K562 (cell line): ENCODE data around the gene TRABD2B. TPM values are rescaled to one million over a fixed set of nuclear protein-coding genes. Genes with fewer than 3 reads are reported as not detected.

ENCODE experiments used
- ARID3B ChIP-seq: fragments of 250-450 bp; sonication (Bioruptor Pico); IDR thresholded peaks from 2 replicates; pipeline ENCODE4 v1.4.0; 2020; ENCODE audit warnings: borderline replicate concordance
- CHCHD3 ChIP-seq: fragments of 250-450 bp; sonication (Bioruptor Pico); IDR thresholded peaks from 2 replicates; pipeline ENCODE4 v2.1.2; 2022; ENCODE audit warnings: mild to moderate bottlenecking
- GTF2E2 ChIP-seq: fragments of 200-800 bp; sonication (Bioruptor generic); IDR thresholded peaks from 2 replicates; pipeline ENCODE4 v1.6.1; 2016; ENCODE audit warnings: missing genetic modification characterization, missing compliant biosample characterization
- HMG20A ChIP-seq: fragments of 450-650 bp; formaldehyde crosslinking; conservative IDR thresholded peaks from 2 replicates; pipeline ENCODE4 v1.4.0; 2020; ENCODE audit warnings: mild to moderate bottlenecking, mixed read lengths
- NFXL1 ChIP-seq: fragments of 450-650 bp; formaldehyde crosslinking; IDR thresholded peaks from 2 replicates; pipeline ENCODE4 v1.4.0; 2021; ENCODE audit warnings: mild to moderate bottlenecking
- PHF8 ChIP-seq: fragments of 200-600 bp; sonication (generic); IDR thresholded peaks from 2 replicates; pipeline ENCODE4 v1.6.1; 2012; ENCODE audit warnings: mixed run types, mild to moderate bottlenecking, inconsistent platforms, low read length, moderate library complexity, borderline replicate concordance
- POLR2B ChIP-seq: fragments of 450-650 bp; IDR thresholded peaks from 2 replicates; pipeline ENCODE4 v1.6.1; 2018; ENCODE audit warnings: low read depth; ENCODE audit not compliant: partially characterized antibody
- PYGO2 ChIP-seq: fragments of 450-650 bp; IDR thresholded peaks from 2 replicates; pipeline ENCODE4 v1.6.1; 2016; ENCODE audit warnings: mild to moderate bottlenecking, missing genetic modification characterization, moderate library complexity, missing compliant biosample characterization
- RBM15 ChIP-seq: fragments of 200-400 bp; formaldehyde crosslinking; IDR thresholded peaks from 2 replicates; pipeline ENCODE4 v1.6.1; 2018; ENCODE audit warnings: mild to moderate bottlenecking, low read length, moderate library complexity; ENCODE audit not compliant: insufficient read depth
- TCFL5 ChIP-seq: fragments of 250-450 bp; sonication (Bioruptor Pico); conservative IDR thresholded peaks from 2 replicates; pipeline ENCODE4 v1.6.1; 2021; ENCODE audit warnings: mild to moderate bottlenecking, moderate library complexity, matching md5 sums
- TEAD2 ChIP-seq: fragments of 450-650 bp; IDR thresholded peaks from 2 replicates; pipeline ENCODE4 v1.6.1; 2016; ENCODE audit warnings: missing genetic modification characterization, control low read depth, missing compliant biosample characterization
- THRAP3 ChIP-seq: fragments of 450-650 bp; IDR thresholded peaks from 2 replicates; pipeline ENCODE4 v1.6.1; 2016; ENCODE audit warnings: mild to moderate bottlenecking, inconsistent platforms, borderline replicate concordance
- TOE1 ChIP-seq, 2 experiments: fragments of 450-650 bp in 1 of 2; sonication (generic) in 1 of 2; formaldehyde crosslinking in 1 of 2; IDR thresholded peaks; 2 replicates each; pipeline versions ENCODE4 v1.7.1 to v1.8.0; 2016 to 2022; ENCODE audit warnings: borderline replicate concordance in 2 of 2, mild to moderate bottlenecking in 2 of 2, antibody characterized with exemption in 1 of 2, inconsistent platforms in 1 of 2, low read depth in 1 of 2, missing genetic modification reagents in 1 of 2, moderate library complexity in 1 of 2
- ZBTB33 ChIP-seq: sonication (generic); formaldehyde crosslinking; IDR thresholded peaks from 2 replicates; pipeline ENCODE4 v1.8.1; 2023; ENCODE audit warnings: mild to moderate bottlenecking, missing genetic modification reagents
- ZBTB7A ChIP-seq: IDR thresholded peaks from 2 replicates; pipeline ENCODE4 v1.6.1; 2011; ENCODE audit warnings: low read depth, mild to moderate bottlenecking, low read length, moderate library complexity, borderline replicate concordance; ENCODE audit not compliant: control insufficient read depth
- ZNF212 ChIP-seq: fragments of 450-650 bp; formaldehyde crosslinking; IDR thresholded peaks from 2 replicates; pipeline ENCODE4 v1.4.0; 2020; ENCODE audit warnings: mild to moderate bottlenecking
- ZNF253 ChIP-seq: fragments of 250-450 bp; sonication (Bioruptor Pico); conservative IDR thresholded peaks from 2 replicates; pipeline ENCODE4 v1.6.1; 2021; ENCODE audit warnings: mild to moderate bottlenecking
- ZNF507 ChIP-seq: conservative IDR thresholded peaks from 2 replicates; pipeline ENCODE4 v1.6.1; 2017; ENCODE audit warnings: missing genetic modification characterization, missing compliant biosample characterization
- polyA plus RNA-seq, 8 experiments: library from polyadenylated mRNA; depleted of rRNA in 4 of 8; stranded (reverse) in 5 of 8; unstranded in 3 of 8; fragments of >200 nt; fragmentation: Nextera tagmentation in 2 of 8; fragmentation: Illumina TruSeq in 1 of 8; extraction: Ambion mirVana in 2 of 8; extraction: Trizol in 1 of 8; gene quantifications; 2 replicates each; pipeline versions ENCODE4 v1.2.1 to v1.2.3, GENCODE V29; 2011 to 2014; ENCODE audit warnings: inconsistent platforms in 1 of 8, missing spikeins in 1 of 8
- total RNA-seq, 7 experiments: library from RNA; depleted of rRNA in 6 of 7; stranded (reverse); fragments of >200 nt in 6 of 7; fragmentation: Illumina TruSeq in 2 of 7; extraction: Trizol in 2 of 7; gene quantifications; 2 replicates each; pipeline versions ENCODE4 v1.2.1 to v1.2.3, GENCODE V29; 2011 to 2021; ENCODE audit warnings: low replicate concordance in 1 of 7
- TF ChIP-seq, protein P1 (sequence below), 2 experiments: fragments of 450-650 bp in 1 of 2; sonication (generic) in 1 of 2; formaldehyde crosslinking in 1 of 2; IDR thresholded peaks in 1 of 2; conservative IDR thresholded peaks in 1 of 2; 2 replicates each; pipeline versions ENCODE4 v1.6.1 to v1.8.1; 2016 to 2023; ENCODE audit warnings: mild to moderate bottlenecking in 2 of 2, moderate library complexity in 2 of 2, inconsistent platforms in 1 of 2, missing genetic modification reagents in 1 of 2
- TF ChIP-seq, protein P2 (sequence below): fragments of 450-650 bp; formaldehyde crosslinking; IDR thresholded peaks from 2 replicates; pipeline ENCODE4 v1.4.0; 2022; ENCODE audit warnings: missing genetic modification characterization
- TF ChIP-seq, protein P3 (sequence below): fragments of 450-650 bp; formaldehyde crosslinking; IDR thresholded peaks from 2 replicates; pipeline ENCODE4 v1.4.0; 2020; ENCODE audit warnings: mild to moderate bottlenecking, moderate library complexity

The TRABD2B gene
- total and polyA plus RNA-seq, 9 of the 15 experiments (the other 6 are each of a cell fraction or from before 2014, with no cell fraction given) = not detected

DNA sequence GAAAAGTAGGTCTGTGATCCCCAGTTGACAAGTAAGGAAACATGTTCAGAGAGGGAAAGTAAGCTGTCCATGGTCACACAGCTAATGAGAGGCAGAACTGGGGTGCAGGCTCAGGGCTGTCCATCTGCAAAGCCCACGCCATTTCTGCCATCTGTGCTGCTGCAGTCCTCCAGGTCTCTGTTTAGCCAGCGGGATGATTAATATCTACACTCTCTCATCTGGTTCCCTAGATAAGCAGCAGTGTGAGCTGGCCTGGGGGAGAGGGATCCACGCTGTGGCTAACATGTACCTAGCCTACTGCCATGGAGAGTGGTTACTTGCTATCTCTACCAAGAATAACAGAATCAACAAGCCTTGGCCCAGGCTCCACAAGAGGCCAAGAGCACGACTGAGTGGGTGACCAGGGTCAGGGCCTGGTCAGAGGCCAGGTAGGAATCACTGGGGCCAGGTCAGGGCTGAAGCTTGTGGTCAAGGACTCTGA lies 75.2 kb downstream of the TRABD2B start (continued):
- TF ChIP-seq, protein P1, sequence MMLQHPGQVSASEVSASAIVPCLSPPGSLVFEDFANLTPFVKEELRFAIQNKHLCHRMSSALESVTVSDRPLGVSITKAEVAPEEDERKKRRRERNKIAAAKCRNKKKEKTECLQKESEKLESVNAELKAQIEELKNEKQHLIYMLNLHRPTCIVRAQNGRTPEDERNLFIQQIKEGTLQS (IDR thresholded peaks at IDR 0.05) = no peak; the same call in 1 of the 2 replicates
- TF ChIP-seq, protein P1 (CRISPR knock-in tag; conservative IDR thresholded peaks at IDR 0.05) = no peak
- TF ChIP-seq GTF2E2 (tag) (no peak), THRAP3 (no peak), PYGO2 (tag) (no peak), POLR2B (no peak), ARID3B (CRISPR knock-in tag) (no peak), HMG20A (CRISPR knock-in tag) (no peak), TCFL5 (CRISPR knock-in tag) (no peak; the same call in 1 of the 2 replicates), ZBTB33 (CRISPR knock-in tag) (no peak), ZNF507 (tag) (no peak), ZNF212 (no peak), TEAD2 (tag) (no peak), NFXL1 (no peak), ZNF253 (CRISPR knock-in tag) (no peak), ZBTB7A (no peak), RBM15 (no peak), CHCHD3 (CRISPR knock-in tag) (no peak), PHF8 (no peak), TOE1 (IDR thresholded peaks at IDR 0.05; ENCODE audit: borderline replicate concordance) (no peak), TOE1 (CRISPR knock-in tag; IDR thresholded peaks at IDR 0.05; ENCODE audit: borderline replicate concordance, low read depth) (no peak)
- TF ChIP-seq, protein P2, sequence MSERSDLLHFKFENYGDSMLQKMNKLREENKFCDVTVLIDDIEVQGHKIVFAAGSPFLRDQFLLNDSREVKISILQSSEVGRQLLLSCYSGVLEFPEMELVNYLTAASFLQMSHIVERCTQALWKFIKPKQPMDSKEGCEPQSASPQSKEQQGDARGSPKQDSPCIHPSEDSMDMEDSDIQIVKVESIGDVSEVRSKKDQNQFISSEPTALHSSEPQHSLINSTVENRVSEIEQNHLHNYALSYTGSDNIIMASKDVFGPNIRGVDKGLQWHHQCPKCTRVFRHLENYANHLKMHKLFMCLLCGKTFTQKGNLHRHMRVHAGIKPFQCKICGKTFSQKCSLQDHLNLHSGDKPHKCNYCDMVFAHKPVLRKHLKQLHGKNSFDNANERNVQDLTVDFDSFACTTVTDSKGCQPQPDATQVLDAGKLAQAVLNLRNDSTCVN (CRISPR knock-in tag) = no peak
- TF ChIP-seq, protein P3, sequence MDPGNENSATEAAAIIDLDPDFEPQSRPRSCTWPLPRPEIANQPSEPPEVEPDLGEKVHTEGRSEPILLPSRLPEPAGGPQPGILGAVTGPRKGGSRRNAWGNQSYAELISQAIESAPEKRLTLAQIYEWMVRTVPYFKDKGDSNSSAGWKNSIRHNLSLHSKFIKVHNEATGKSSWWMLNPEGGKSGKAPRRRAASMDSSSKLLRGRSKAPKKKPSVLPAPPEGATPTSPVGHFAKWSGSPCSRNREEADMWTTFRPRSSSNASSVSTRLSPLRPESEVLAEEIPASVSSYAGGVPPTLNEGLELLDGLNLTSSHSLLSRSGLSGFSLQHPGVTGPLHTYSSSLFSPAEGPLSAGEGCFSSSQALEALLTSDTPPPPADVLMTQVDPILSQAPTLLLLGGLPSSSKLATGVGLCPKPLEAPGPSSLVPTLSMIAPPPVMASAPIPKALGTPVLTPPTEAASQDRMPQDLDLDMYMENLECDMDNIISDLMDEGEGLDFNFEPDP (CRISPR knock-in tag) = no peak
